IPS-NIHi11 (cell line): ENCODE results near the gene CERKL.

ENCODE experiments used
- DNase-seq: peaks from one replicate; pipeline ENCODE4 v3.0.0; 2012; ENCODE audit warnings: mixed read lengths, low spot score

Gene CERKL

DNA sequence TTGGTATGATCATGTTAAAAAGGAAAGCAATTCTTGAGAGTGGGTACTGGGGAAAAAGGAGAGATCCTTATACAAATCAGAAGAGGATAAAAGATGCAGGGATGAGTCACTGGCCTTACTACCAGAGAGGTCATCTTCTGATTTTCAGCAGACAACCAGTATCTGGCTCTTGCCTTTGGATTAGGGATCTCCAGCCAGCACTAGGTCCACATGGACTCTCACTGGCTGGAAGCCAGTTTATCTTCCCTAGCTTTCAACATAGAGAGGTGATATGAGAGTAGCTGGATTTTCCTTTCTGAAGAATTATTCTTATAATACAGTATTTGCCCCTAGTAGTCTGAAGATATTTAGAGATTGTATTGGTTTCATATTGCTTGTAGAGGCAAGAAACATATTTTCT, 30.2 kb downstream of the CERKL start:
- DNase-seq: no peak

DNA sequence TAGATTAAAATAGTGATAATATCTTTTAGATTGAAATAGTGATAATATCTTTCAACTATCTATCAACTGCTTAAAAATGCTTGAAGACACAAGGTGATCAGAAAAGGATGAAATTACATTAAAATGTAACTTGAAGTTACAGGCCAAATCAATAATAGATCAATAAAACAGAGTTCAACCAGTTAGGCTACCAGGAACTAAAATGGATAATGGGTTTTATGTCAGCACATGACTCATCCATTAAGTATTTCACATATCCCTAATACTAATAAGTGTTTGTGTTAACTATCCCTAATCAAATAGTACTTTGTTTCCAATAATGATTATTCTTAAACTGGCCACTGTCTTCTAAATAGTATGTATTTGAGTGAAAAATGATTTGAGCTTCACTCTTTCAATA, 33.7 kb downstream of the CERKL start:
- no peak for DNase-seq

DNA sequence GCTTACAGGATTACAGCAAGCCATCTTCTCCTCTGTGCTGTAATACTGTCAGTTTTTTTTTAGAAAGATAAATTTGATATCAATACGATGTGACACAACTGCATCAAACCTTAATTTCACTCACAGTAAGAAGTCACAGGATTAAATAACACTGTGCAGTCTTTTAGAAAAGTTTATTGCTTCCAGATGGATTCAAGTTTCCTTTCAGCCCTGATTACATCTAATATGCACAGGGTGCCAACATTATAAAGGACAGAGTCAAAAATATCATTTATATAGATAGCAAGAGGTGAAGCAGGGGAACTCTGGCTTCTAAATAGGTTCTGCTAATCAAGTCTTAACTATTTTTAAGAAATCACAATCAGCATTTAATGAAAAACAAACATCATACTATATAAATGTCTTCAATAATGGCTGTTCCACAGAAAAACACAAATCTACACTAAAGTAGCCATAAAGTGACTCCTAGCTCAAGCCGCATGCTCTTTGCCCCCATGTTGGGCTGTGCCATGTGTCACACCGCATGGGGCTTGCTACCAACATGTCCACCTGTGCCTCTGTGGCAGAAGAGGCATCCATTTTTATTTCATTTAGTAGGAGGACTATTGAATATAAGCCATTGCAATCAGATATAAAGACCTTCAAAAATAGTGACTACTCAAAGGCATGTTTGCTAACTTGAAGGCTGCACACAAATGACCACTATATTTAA, 35.0 kb downstream of the CERKL start:
- DNase-seq: no peak

DNA sequence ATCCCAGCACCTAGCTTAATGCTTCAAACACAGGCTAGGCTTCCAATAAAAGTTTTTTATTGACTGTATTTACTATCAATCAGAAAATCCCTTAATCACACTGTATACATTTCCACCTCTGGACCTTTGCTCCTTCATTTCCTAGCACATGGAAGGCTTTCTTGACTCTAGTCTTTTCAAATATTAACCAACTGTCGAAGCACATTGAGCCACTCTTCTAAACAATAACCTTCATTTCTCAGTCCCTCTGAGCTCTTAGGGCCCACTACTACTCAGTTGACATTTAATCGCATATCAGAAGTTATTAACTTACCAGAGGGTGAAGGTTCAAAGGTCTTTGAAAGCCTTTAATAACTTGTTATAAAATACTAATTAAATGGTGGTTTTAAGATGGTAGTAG, 37.4 kb downstream of the CERKL start:
- DNase-seq: no peak

DNA sequence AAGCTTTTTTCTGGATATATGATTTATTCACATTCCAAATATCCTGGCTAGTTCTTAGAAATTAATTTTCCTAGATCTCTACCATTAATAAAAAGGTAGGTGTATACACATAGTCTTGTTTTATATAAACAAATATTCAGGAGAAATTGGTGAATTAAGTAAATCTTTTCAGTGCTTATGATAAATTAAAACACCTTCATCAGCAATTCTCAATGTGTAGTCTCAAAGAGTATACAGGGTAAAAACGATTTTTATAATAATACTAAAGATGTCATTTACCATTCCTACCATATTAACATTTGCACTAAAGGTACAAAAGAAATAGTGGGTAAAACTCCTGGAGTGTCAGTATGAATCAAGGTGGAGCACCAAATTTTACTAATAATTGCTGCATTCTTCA, 40.2 kb downstream of the CERKL start:
- DNase-seq: no peak

DNA sequence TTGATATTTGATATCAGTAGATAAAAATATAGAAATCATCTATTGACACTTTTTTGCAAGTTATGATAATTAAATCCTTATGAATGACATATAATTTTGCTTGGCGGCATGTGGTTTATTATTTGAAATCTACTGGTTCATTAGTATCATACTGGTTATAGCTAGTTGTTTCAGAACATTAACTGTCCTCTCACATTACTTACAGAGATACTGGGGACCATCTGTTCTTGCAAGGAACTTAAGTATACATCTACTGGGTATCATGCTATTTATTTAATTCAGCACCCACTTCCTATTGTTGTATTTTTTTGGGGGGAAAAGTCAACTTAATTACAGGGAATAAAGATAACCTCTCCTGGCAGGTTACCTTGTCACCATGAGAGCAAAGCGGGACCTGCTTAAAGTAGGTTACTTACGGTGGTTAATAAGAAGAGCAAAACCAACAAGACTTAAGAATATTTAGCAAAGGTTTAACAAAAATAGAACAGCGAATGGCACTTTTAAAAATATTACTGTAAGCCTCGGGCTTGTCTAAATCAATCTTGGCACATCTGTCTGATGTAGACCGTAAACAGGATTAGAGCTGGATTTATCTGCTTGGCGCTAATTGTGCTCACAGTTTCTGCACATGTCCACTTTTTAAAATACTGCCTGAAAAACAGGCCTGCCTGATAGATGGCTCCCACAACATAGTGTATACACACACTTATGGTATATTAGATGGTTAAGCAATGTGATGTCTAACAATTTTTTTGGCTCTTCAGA, 41.8 kb downstream of the CERKL start:
- DNase-seq: no peak

DNA sequence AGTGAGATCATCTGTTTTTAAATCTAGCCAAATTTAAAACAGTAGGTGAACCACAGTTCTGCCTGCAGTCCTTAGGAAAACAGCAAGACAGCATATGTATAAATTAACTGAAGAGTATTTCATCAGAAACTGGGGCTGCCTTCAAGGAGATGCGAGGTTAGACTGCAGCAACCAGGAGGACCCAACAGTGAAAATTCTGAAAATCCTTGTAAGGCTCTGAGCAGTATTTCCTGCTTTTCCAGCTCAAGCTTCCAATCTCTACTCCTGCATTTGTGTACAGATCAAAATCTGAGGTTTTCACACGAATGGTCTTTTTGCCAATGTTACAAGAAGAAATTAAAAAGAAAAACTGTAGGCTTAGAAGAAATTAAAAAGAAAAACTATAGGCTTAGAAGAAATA, 43.7 kb downstream of the CERKL start:
- no peak for DNase-seq

DNA sequence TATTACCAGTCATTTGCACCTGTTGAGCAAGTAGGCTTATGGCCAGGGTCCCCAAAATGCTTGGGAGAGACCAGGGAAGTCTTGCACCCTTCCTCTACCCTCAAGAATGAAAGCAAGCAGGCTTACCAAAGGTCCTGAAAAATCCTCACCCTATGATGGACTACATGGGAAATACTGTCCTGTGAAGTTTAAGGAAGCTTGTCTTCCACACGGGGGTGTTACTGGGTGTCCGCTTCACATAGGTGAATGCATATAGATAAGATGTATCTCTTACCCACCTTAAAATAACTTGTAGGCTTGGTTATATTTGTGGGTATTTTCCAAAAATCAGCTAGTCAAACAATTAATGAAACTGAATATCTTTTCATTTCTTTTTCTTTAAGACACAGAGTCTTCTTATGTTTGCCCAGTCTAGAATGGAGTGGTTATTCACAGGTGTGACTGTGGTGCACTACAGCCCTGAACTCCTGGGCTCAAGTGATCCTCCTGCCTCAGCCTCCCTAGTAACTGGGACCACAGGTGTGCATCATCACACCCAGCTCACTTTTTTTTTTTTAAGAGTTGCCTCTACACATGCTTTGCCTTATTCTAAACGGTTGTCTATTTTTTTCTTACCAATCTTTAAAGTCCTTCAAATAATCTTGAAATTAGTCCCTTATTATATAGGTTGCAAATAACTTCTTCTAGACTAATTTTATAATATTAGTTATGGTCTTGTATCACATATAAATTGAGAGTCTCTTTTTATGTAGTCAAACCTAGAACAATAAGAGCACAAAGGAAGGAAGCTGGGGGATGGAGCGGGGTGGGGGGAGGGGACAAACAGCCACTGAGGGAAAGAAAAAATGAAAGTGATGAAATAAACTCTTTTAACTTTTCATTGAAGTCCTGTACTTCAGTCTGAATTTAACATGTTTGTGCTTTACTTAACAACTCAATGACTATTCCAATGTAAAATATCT, 49.0 kb downstream of the CERKL start:
- DNase-seq: no peak

DNA sequence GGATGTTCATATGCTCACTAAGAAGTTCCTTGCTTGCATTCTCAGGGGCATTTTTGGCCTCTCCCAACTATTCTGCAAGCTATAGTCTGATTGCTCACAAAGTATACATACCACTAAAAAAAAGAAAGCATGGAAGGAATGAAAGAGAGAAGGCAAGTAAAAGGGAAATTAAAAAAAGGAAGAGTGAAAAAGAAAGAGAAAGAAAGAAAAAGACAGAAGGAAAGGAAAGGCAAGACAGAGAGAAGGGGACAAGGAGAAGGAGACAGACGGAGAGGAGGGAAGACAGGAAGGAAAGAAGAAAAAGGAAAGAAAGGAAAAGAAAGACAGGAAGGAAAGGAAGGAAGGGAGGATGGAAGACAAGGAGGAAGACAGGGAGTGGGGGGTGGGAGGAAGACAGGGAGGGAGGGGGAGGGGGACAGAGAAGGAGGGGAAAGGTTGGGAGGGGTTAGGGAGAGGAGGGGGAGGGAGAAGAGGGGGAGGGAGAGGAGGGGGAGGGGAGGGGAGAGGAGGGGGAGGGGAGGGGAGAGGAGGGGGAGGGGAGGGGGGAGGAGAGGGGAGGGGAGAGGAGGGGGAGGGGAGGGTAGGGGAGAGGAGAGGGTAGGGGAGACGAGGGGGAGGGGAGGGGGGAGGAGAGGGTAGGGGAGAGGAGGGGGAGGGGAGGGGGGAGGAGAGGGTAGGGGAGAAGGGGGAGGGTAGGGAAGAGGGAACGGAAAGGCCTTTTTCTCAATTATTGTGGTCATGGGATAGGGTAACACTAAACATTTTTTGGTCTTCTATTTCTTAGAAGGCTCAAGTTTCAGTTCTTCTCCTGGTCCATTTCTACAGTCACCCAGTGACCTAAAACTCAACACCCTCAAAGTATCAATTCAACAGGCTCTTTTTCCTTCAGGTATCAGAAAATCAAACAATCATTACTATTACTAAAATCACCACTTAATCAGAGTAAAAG, 50.7 kb downstream of the CERKL start:
- no peak for DNase-seq

DNA sequence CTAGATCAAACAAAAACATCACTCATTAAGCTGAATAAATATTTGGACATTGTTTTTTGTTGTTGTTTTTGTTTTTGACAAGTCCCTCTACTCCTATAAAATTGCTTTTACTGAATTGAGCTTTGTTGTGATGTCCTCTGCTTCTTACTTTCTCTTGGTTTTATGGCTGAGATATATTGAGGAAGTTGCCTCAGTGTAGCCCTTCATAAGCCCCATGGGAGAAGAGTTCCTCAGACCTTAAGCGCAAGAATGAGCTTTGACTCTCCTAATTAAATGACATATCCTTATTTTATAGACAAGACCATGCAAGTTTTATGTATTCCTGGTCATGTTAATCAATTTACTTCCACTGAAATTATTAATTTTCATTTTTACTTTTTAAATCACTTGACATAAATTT, 54.9 kb downstream of the CERKL start:
- DNase-seq: no peak

DNA sequence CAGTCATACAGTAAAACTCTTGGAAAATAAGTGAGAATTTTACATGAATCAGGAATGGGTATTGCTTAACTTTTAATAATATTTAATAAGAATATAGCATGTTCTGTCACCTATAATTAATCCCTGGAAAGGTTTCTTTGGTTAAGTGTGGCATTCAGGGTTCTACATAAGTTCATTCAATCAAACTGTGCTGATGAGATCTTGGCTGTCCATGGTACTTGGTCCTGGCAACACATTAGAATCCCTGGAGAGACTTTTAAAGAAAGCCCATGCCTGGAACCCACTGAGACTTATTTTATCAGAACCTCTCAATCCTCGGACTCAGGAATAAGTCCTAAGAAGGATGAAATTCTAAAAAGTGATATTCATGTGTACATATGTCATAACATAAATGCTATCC, 60.3 kb downstream of the CERKL start:
- no peak for DNase-seq

DNA sequence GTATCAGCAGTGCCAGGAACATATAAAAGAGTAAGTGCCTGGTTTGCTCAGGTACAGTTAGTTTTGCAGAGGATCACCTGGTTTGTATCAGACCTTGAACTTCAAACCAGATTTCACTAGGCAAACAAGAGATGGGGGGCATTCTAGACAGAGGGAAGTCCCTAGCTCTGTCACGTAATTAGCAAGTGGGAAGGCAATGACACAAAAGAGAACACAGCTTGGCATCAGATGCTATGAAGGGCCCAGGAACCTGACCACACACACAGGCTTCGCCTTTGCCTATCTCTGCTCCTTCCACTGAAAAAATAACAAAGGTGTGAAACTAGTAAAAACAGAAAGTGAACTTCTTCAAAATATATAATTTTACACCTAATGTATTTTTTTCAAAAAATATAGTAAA, 62.6 kb downstream of the CERKL start:
- no peak for DNase-seq

DNA sequence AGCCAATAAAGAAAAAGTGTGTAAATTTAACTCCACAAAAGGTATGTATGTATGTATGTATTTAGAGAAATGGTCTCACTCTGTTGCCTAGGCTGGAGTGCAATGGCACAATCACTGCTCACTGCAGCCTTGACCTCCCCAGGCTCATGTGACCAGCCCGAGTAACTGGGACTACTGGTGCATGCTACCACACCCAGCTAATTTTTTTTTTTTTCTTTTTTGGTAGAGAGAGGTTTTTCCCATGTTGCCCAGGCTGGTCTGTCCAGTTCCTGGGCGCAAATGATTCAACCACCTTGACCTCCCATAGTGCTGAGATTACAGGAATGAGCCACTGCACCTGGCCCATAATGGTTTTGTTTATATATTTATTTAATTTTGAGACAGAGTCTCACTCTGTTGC, 67.1 kb downstream of the CERKL start:
- no peak for DNase-seq

DNA sequence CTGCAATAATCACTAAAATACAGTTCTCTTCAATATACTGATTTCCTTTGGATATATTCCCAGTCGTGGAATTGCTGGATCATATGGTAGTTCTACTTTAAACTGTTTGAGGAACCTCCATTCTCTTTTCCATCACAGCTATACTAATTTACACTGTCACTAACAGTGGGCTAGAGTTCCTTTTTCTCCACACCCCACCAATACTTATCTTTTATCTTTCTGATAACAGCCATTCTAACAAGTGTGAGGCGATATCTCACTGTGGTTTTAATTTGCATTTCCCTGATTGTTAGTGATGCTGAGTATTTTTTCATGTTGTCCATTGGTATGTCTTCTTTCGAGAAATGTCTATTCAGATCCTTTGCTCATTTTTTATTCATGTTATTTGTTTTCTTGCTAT, 68.4 kb downstream of the CERKL start:
- no peak for DNase-seq

DNA sequence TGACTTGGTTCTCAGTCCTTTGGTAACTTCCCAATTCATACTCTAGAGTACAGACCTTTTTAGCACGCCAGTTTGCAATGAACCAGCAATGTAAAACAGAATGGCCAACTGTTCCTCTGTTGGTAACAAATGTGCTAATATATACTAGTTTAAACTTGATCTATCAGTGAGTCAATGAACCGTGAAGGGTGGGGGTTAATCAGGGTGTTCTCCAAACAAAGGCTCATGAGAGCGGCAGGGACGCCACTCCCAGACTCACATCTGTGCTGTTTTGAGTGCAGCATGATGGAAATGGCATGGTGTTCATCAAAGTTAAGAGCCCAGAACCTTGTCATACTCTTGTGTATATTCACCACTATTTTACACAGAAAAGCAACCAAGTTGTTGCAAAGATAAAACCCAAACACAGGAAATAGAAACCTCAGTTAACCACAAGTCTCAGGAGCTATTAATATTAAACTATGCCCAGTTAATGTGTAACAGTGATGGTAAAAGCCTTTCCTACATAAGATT, 70.3 kb downstream of the CERKL start:
- no peak for DNase-seq

DNA sequence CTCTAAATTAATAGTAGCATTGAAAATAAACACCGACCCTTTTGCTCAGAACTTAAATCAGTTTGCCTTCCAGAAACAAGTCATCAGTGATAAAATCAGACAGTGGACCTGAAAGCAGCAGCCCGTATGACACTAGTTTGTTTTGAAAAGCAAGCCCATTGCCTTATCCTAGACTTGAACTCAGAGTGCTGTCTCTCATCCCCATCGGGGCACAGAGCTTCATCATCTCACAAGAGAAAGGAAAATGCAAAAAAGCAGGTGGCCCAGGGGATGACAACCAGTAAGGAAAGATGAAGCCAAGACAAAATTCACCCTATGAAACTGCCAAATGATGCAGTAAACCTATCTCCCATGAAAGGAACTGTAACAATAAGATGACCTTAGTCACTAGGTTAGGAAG, 71.2 kb downstream of the CERKL start:
- DNase-seq: no peak

DNA sequence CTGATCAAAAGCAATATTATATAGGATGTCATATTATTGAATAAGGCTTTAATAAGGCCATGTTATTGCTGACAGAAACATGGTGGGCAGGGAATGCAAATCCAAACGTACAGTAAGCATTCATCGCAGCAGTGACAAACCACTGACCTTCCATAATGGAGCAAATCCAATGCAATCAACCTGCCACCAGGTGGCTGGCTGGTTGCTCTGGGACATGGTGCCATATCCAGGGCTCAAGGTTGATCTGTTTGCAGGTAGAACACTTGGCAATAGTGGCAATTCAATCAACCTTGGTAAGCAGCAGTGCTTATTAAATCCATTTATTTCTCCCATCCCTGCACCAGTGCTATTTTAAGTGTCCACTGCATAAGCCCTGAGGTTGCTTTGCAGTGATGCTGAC, 75.4 kb downstream of the CERKL start:
- DNase-seq: peak; percentile 14

DNA sequence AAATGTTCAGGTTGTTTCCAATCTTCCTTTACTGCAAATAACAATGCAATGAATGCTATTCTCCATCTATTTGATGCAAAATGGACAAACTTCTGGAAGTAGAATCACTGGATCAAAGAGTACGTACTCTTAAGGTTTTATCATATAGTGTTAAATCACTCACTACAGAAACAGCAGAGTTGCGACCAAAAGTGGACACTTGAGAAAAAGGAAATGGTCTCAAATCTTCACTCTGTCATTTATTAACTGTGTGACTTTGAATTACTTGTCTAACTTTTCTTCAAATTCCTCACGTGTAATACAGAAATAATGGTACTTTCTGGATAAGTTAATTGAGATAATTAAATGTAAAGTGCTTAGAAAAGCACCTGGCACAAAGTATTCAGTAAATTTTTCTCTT, 78.1 kb downstream of the CERKL start:
- no peak for DNase-seq

DNA sequence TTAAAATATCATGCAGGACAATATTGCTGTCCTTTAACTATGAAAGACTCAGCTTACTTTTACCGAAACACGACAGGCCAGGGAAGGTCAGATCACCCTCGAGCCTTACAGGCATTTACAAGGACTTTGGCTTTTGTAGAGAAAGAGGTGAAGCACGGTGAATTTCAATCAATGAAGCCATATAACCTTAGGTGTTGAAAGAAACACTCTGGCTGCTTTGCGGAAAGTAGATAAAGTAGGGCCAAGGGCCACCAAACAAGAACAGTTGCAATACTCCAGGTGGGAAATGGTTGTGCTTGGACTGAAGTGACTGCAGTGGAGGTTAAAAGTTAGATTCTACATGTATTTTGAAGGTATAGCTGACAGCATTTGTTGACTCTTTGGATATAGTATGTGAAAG, 80.5 kb downstream of the CERKL start:
- no peak for DNase-seq

DNA sequence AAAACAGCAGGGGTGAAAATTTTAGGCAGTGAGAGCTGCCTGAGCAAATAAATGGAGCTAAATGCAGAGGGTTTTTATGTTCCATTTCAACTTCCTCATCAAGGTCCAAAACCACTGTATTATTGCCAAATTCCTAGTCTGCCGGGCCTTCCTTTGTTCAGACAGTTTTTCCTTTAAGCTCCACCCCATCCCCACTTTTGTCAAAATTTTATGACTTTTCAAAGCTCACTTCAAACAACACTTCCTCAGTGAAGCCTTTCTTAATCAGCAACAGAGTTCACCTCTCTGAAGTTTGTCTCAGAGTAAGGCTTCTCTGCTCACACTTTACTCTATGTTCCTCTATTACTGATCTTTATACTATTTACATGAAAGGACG, 81.3 kb downstream of the CERKL start:
- DNase-seq: no peak

DNA sequence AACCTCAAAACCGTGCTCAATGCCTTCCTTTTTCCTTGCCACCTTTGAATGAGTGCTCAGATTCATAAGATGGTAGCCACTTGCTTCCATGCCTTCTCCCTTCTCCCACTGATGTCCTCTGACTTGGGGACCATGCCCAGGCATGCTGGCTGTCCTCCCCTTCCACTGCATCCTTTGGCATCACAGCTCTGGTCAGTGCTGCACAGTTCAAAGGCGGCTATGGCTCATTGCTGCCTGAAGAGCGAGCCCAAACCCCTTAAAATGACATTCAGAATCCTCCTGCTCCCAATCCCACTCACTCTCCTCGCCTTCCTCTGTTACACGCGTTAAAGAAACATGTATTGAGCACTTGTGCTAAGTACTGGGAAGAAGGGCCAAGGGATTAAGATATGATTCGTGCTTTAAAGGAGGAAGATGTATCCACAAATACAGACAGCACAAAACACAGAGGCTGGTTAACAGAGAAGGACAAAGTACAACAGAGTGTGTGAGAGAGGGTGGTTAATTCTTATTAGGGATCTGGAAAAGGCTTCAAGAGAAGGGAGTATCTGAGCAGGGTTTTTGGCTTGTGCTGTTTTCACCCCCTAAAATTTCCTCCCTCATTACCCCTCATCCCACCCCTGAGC, 81.8 kb downstream of the CERKL start:
- DNase-seq: no peak
